GM12892 (cell line): ENCODE measurements around the gene MAPK14.

Experiments
- POLR2A ChIP-seq: IDR thresholded peaks from 2 replicates; pipeline ENCODE4 v1.6.1; 2011; ENCODE audit warnings: low read depth, low read length, control low read depth
- POLR2AphosphoS5 ChIP-seq: IDR thresholded peaks from 2 replicates; pipeline ENCODE4 v1.6.1; 2011; ENCODE audit warnings: low read depth, low read length, control low read depth

DNA sequence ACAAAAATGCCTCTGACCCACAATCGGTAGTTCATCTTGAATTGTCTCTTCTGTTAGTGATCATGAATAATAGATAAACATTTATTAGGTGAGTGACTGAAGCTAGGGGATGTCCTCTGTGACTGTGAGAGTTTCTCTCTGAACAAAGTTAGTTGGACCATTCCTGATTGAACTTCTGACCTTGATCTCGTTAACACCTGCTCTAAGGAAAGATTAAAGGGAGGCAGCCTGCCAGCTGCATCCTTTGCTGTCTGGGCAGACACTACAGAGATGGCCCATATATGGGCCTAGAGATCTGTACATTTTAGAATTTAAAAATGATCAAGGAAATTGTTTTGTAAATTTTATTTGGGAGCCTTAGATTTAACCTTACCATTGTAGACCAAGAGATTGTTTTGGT is 27.3 kb downstream of the MAPK14 start:
- TF ChIP-seq POLR2A (no peak), POLR2AphosphoS5 (no peak)
